ENCODE measurements around the gene PPP3R1.

The PPP3R1 gene

DNA sequence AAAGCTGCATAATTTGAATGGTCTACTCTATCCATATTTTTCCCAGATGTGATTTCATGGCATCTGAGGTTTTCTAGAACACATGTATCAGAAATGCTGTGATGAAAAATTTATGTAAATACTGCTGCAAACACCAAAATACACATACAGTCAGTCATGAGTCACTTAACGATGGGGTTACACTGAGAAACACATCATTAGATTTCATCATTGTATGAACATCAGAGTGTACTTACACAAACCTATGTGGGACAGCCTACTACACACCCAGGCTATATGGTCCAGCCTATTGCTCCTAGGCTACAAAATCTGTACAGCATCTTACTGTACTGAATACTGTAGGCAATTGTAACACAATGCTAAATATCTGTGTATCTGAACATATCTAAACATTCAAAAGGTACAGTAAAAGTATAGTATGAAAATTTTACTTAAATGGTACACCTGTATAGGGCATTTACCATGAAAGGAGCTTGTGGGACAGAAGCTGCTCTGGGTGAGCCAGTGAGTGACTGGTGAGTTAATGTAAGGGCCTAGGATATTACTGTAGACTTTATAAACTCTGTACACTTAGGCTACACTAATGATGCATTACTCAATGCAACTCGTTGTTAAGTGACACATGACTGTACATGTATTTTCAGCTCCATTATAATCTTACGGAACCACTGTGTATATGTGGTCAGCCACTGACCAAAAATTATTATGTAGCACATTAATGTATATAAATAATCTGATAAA is 61.2 kb downstream of the PPP3R1 start:
- TF ChIP-seq PPARA (CRISPR knock-in tag; IDR thresholded peaks at IDR 0.05; ENCODE audit: borderline replicate concordance) (no peak), CSDC2 (CRISPR knock-in tag; IDR thresholded peaks at IDR 0.05) (no peak), ISL1 (CRISPR knock-in tag; IDR thresholded peaks at IDR 0.05) (no peak), ZFP3 (CRISPR knock-in tag; IDR thresholded peaks at IDR 0.05) (no peak), SNAI2 (CRISPR knock-in tag; IDR thresholded peaks at IDR 0.05) (no peak), ZNF565 (CRISPR knock-in tag; conservative IDR thresholded peaks at IDR 0.05; ENCODE audit: low read depth) (no peak), OSR1 (CRISPR knock-in tag; IDR thresholded peaks at IDR 0.05) (no peak), ESRRG (CRISPR knock-in tag; IDR thresholded peaks at IDR 0.05) (no peak), RARB (CRISPR knock-in tag; IDR thresholded peaks at IDR 0.05) (no peak), ARNTL (CRISPR knock-in tag; IDR thresholded peaks at IDR 0.05; ENCODE audit: borderline replicate concordance, low read depth) (no peak)
- TF ChIP-seq, protein P1, sequence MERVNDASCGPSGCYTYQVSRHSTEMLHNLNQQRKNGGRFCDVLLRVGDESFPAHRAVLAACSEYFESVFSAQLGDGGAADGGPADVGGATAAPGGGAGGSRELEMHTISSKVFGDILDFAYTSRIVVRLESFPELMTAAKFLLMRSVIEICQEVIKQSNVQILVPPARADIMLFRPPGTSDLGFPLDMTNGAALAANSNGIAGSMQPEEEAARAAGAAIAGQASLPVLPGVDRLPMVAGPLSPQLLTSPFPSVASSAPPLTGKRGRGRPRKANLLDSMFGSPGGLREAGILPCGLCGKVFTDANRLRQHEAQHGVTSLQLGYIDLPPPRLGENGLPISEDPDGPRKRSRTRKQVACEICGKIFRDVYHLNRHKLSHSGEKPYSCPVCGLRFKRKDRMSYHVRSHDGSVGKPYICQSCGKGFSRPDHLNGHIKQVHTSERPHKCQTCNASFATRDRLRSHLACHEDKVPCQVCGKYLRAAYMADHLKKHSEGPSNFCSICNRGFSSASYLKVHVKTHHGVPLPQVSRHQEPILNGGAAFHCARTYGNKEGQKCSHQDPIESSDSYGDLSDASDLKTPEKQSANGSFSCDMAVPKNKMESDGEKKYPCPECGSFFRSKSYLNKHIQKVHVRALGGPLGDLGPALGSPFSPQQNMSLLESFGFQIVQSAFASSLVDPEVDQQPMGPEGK (CRISPR knock-in tag; IDR thresholded peaks at IDR 0.05; ENCODE audit: borderline replicate concordance), result no peak
- peak; percentile 60 for ATAC-seq

DNA sequence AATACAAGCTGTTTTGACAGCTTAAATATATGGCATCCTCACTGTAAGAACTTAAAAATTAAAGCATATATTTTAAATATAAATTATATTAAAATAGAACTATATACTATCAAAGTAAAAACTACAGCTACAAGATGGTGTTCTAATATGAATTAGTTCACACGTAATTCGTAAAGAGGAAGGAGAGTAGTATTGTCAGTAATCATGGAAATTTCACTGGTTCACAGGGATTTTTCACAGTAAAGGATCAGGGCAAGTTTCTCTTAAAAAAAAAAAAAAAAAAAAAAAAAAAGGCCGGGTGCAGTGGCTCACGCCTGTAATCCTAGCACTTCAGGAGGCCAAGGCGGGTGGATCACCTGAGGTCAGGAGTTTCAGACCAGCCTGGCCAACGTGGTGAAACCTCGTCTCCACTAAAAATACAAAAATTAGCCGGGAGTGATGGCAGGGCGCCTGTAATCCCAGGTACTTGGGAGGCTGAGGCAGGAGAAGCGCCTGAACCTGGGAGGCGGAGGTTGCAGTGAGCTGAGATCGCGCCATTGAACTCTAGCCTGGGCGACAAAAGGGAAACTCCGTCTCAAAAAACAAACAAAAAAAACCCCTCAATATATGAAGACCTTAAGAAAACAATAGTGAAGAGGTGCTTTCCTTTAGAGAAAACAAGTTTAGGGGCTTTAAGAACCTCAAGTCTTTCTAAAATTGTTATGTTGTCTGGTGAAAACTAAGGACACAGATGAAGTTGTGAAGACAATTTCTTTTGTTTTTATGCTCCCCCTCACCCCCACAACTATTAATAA is 62.1 kb downstream of the PPP3R1 start:
- no peak for ATAC-seq
- TF ChIP-seq, protein P2, sequence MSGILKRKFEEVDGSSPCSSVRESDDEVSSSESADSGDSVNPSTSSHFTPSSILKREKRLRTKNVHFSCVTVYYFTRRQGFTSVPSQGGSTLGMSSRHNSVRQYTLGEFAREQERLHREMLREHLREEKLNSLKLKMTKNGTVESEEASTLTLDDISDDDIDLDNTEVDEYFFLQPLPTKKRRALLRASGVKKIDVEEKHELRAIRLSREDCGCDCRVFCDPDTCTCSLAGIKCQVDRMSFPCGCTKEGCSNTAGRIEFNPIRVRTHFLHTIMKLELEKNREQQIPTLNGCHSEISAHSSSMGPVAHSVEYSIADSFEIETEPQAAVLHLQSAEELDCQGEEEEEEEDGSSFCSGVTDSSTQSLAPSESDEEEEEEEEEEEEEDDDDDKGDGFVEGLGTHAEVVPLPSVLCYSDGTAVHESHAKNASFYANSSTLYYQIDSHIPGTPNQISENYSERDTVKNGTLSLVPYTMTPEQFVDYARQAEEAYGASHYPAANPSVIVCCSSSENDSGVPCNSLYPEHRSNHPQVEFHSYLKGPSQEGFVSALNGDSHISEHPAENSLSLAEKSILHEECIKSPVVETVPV (CRISPR knock-in tag; IDR thresholded peaks at IDR 0.05), result no peak
- TF ChIP-seq ZC3H10 (CRISPR knock-in tag; IDR thresholded peaks at IDR 0.05) (no peak), BACH2 (CRISPR knock-in tag; IDR thresholded peaks at IDR 0.05; ENCODE audit: borderline replicate concordance) (no peak)

DNA sequence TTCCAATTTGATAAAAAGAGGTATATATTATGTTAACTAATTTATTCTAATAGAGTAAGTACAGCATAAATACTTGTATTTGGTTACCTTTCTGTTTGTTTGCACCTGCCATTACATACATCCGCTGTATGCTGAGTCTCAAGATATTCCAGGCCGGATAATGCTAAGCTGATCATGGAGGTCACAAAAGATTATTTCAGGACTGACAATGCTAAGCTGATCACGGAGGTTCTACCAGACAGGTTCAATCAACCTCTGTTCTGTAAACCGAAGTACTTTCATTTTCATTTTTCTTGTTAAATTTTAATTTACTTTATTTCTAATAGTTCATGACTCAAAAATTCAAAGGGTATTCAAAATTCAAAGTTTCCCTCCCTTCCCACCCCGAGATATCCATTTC is 63.5 kb downstream of the PPP3R1 start:
- ATAC-seq, result no peak
- TF ChIP-seq, protein P3, sequence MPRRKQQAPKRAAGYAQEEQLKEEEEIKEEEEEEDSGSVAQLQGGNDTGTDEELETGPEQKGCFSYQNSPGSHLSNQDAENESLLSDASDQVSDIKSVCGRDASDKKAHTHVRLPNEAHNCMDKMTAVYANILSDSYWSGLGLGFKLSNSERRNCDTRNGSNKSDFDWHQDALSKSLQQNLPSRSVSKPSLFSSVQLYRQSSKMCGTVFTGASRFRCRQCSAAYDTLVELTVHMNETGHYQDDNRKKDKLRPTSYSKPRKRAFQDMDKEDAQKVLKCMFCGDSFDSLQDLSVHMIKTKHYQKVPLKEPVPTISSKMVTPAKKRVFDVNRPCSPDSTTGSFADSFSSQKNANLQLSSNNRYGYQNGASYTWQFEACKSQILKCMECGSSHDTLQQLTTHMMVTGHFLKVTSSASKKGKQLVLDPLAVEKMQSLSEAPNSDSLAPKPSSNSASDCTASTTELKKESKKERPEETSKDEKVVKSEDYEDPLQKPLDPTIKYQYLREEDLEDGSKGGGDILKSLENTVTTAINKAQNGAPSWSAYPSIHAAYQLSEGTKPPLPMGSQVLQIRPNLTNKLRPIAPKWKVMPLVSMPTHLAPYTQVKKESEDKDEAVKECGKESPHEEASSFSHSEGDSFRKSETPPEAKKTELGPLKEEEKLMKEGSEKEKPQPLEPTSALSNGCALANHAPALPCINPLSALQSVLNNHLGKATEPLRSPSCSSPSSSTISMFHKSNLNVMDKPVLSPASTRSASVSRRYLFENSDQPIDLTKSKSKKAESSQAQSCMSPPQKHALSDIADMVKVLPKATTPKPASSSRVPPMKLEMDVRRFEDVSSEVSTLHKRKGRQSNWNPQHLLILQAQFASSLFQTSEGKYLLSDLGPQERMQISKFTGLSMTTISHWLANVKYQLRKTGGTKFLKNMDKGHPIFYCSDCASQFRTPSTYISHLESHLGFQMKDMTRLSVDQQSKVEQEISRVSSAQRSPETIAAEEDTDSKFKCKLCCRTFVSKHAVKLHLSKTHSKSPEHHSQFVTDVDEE (CRISPR knock-in tag; IDR thresholded peaks at IDR 0.05), result no peak
- TF ChIP-seq ZNF8 (CRISPR knock-in tag; IDR thresholded peaks at IDR 0.05) (no peak), ZC3H10 (CRISPR knock-in tag; IDR thresholded peaks at IDR 0.05) (no peak), BACH2 (CRISPR knock-in tag; IDR thresholded peaks at IDR 0.05; ENCODE audit: borderline replicate concordance) (no peak), GLIS3 (CRISPR knock-in tag; IDR thresholded peaks at IDR 0.05) (no peak), ISL1 (CRISPR knock-in tag; IDR thresholded peaks at IDR 0.05) (no peak)
- TF ChIP-seq, protein P4, sequence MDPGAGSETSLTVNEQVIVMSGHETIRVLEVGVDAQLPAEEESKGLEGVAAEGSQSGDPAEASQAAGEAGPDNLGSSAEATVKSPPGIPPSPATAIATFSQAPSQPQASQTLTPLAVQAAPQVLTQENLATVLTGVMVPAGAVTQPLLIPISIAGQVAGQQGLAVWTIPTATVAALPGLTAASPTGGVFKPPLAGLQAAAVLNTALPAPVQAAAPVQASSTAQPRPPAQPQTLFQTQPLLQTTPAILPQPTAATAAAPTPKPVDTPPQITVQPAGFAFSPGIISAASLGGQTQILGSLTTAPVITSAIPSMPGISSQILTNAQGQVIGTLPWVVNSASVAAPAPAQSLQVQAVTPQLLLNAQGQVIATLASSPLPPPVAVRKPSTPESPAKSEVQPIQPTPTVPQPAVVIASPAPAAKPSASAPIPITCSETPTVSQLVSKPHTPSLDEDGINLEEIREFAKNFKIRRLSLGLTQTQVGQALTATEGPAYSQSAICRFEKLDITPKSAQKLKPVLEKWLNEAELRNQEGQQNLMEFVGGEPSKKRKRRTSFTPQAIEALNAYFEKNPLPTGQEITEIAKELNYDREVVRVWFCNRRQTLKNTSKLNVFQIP (CRISPR knock-in tag; IDR thresholded peaks at IDR 0.05; ENCODE audit: borderline replicate concordance, low read depth), result no peak

DNA sequence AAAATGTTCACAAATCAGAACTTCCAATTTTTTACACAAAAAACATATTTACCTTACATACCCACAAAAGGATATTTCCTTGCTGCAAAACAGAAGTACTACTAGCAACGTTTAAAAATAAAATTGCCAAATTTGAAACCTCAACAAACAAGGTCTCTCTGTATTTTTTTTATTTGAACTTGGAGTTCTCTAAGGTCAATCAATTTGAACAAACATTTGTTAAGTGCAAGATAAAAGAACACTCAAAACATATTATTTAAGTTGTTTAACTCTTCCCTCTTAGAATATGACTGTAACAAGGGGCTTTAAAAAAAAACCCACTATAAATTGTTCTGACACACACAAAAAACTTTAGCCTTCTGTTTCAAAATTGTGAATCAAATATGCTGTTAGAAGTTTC is 65.0 kb downstream of the PPP3R1 start:
- no peak for ATAC-seq
- TF ChIP-seq RARB (CRISPR knock-in tag; IDR thresholded peaks at IDR 0.05) (no peak), ZNF565 (CRISPR knock-in tag; conservative IDR thresholded peaks at IDR 0.05; ENCODE audit: low read depth) (no peak), SNAI2 (CRISPR knock-in tag; IDR thresholded peaks at IDR 0.05) (no peak), ZNF70 (CRISPR knock-in tag; IDR thresholded peaks at IDR 0.05) (no peak), BACH2 (CRISPR knock-in tag; IDR thresholded peaks at IDR 0.05; ENCODE audit: borderline replicate concordance) (no peak), ZC3H10 (CRISPR knock-in tag; IDR thresholded peaks at IDR 0.05) (no peak)
- TF ChIP-seq, protein P4 (CRISPR knock-in tag; IDR thresholded peaks at IDR 0.05; ENCODE audit: borderline replicate concordance, low read depth), result no peak
- TF ChIP-seq, protein P3 (CRISPR knock-in tag; IDR thresholded peaks at IDR 0.05), result no peak
- TF ChIP-seq, protein P5, sequence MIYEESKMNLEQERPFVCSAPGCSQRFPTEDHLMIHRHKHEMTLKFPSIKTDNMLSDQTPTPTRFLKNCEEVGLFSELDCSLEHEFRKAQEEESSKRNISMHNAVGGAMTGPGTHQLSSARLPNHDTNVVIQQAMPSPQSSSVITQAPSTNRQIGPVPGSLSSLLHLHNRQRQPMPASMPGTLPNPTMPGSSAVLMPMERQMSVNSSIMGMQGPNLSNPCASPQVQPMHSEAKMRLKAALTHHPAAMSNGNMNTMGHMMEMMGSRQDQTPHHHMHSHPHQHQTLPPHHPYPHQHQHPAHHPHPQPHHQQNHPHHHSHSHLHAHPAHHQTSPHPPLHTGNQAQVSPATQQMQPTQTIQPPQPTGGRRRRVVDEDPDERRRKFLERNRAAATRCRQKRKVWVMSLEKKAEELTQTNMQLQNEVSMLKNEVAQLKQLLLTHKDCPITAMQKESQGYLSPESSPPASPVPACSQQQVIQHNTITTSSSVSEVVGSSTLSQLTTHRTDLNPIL (CRISPR knock-in tag; IDR thresholded peaks at IDR 0.05; ENCODE audit: low read depth), result no peak

Data from SK-N-SH treated with all-trans-retinoic acid at 6 μM for 48 hours (cell line).